HG02763 (cell line): ENCODE data around the gene PAFAH2.

ENCODE experiments used
- ATAC-seq: cut with Tn5 transposase; IDR thresholded peaks from one replicate; pipeline ENCODE4 v1.9.1; 2021; ENCODE audit warnings: mild to moderate bottlenecking, moderate library complexity; ENCODE audit not compliant: unreplicated experiment

The PAFAH2 gene

GRCh38 chr1:26015358-26015757 is 17.5 kb upstream of the PAFAH2 start:
- ATAC-seq, result no peak

GRCh38 chr1:26014179-26014578 is 16.3 kb upstream of the PAFAH2 start:
- no peak for ATAC-seq

GRCh38 chr1:26012864-26013263 is 15.0 kb upstream of the PAFAH2 start:
- ATAC-seq, result no peak

- ATAC-seq, result no peak
Measured at GRCh38 chr1:26010825-26011224, 13.0 kb upstream of the PAFAH2 start.

- no peak for ATAC-seq
Measured at GRCh38 chr1:26009796-26010447, 12.1 kb upstream of the PAFAH2 start.

- ATAC-seq, result no peak
Measured at GRCh38 chr1:26006710-26007109, 8.8 kb upstream of the PAFAH2 start.

- ATAC-seq, result no peak
Measured at GRCh38 chr1:26005434-26006105, 7.7 kb upstream of the PAFAH2 start.

GRCh38 chr1:26003756-26004155 is 5.9 kb upstream of the PAFAH2 start:
- no peak for ATAC-seq

GRCh38 chr1:26003262-26003661 is 5.4 kb upstream of the PAFAH2 start:
- no peak for ATAC-seq

GRCh38 chr1:25999041-25999800 is 1.4 kb upstream of the PAFAH2 start:
- no peak for ATAC-seq

GRCh38 chr1:25996966-25997827 is 666 bp downstream of the PAFAH2 start:
- ATAC-seq, result no peak

GRCh38 chr1:25994402-25995150 is 3.3 kb downstream of the PAFAH2 start:
- no peak for ATAC-seq

- no peak for ATAC-seq
Measured at GRCh38 chr1:25993197-25993951, 4.5 kb downstream of the PAFAH2 start.

- no peak for ATAC-seq
Measured at GRCh38 chr1:25992689-25993171, 5.1 kb downstream of the PAFAH2 start.

- no peak for ATAC-seq
Measured at GRCh38 chr1:25991937-25992688, 5.8 kb downstream of the PAFAH2 start.

GRCh38 chr1:25990702-25991395 is 7.0 kb downstream of the PAFAH2 start:
- ATAC-seq, result no peak

- no peak for ATAC-seq
Measured at GRCh38 chr1:25990251-25990650, 7.6 kb downstream of the PAFAH2 start.
